Esophagus muscularis mucosa (tissue), 3 donors: ENCODE measurements around the gene GNG13.

Experiments used
- CTCF ChIP-seq, 3 experiments: fragments of 200-600 bp in 2 of 3; fragments of 450-650 bp in 1 of 3; sonication (generic) in 2 of 3; IDR thresholded peaks; one replicate each; pipeline ENCODE4 v1.5.1; 2017 to 2019; ENCODE audit warnings: antibody characterized with exemption in 3 of 3, mild to moderate bottlenecking in 2 of 3, moderate library complexity in 1 of 3
- POLR2A ChIP-seq: fragments of 450-650 bp; IDR thresholded peaks from one replicate; pipeline ENCODE4 v1.6.1; 2017; ENCODE audit warnings: antibody characterized with exemption, moderate library complexity, mild to moderate bottlenecking, low read depth

- TF ChIP-seq POLR2A (no peak), CTCF (IDR thresholded peaks at IDR 0.05) (no peak)
Measured at GRCh38 chr16:793414-793813, 7.1 kb downstream of the GNG13 start.
